Neutrophil (primary cell): Measurements from ENCODE around the gene POLDIP3.
"Not testable (repeated sequence)": the region's sequence is repeated elsewhere in the genome, so short reads cannot be mapped to it uniquely, and the experiment has no call there.

Experiments
- H3K27ac ChIP-seq: fragments of 200-600 bp; sonication (generic); 2 replicates; pipeline ENCODE4 v1.5.1; 2016; ENCODE audit warnings: mild to moderate bottlenecking, moderate library complexity
- H3K27me3 ChIP-seq: fragments of 200-600 bp; sonication (generic); 2 replicates; pipeline ENCODE4 v1.6.0; 2016; ENCODE audit warnings: mild to moderate bottlenecking
- H3K36me3 ChIP-seq: fragments of 200-600 bp; sonication (generic); 2 replicates; pipeline ENCODE4 v1.5.1; 2017
- H3K4me1 ChIP-seq, 2 experiments: fragments of 200-600 bp in 1 of 2; sonication (generic) in 1 of 2; 1 replicate in 1 of 2; 2 replicates in 1 of 2; pipeline versions ENCODE4 v1.5.1 to v1.6.1; 2013 to 2016; ENCODE audit warnings: low read depth in 1 of 2, low read length in 1 of 2, mild to moderate bottlenecking in 1 of 2, moderate library complexity in 1 of 2; ENCODE audit not compliant: control insufficient read depth in 1 of 2, insufficient read depth in 1 of 2
- H3K4me3 ChIP-seq, 2 experiments: fragments of 200-600 bp in 1 of 2; sonication (generic) in 1 of 2; 1 replicate in 1 of 2; 2 replicates in 1 of 2; pipeline ENCODE4 v1.5.1; 2013 to 2016; ENCODE audit warnings: low read depth in 1 of 2, low read length in 1 of 2, mild to moderate bottlenecking in 1 of 2, moderate library complexity in 1 of 2
- H3K9me3 ChIP-seq: fragments of 200-600 bp; sonication (generic); 2 replicates; pipeline ENCODE4 v1.5.1; 2016
- TF ChIP-seq, protein P1 (sequence below): fragments of 200-600 bp; sonication (generic); IDR thresholded peaks from 2 replicates; pipeline ENCODE4 v1.5.1; 2016; ENCODE audit warnings: antibody characterized with exemption

The POLDIP3 gene

DNA sequence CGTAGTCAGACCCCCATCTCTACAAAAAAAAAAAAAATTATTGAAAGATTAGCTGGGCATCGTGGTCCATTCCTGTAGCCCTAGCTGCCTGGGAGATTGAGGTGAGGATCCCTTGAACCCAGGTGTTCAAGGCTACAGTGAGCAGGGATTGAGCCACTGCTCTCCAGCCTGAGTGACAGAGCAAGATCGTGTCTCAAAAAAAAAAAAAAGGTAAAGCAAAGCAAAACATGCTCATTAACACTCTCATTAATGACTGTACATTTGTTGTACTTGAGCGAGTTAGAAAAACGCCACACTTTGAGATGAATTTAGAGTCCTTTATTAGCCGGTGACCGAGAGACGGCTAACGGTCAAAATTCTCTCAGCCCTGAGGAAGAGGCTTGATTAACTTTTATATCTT lies 67.1 kb downstream of the POLDIP3 start:
- Histone ChIP-seq H3K36me3 (no peaks in the 10 kb centered on the region), H3K27me3 (peaks cover 28% of the 10 kb centered on the region)
- TF ChIP-seq, protein P1, sequence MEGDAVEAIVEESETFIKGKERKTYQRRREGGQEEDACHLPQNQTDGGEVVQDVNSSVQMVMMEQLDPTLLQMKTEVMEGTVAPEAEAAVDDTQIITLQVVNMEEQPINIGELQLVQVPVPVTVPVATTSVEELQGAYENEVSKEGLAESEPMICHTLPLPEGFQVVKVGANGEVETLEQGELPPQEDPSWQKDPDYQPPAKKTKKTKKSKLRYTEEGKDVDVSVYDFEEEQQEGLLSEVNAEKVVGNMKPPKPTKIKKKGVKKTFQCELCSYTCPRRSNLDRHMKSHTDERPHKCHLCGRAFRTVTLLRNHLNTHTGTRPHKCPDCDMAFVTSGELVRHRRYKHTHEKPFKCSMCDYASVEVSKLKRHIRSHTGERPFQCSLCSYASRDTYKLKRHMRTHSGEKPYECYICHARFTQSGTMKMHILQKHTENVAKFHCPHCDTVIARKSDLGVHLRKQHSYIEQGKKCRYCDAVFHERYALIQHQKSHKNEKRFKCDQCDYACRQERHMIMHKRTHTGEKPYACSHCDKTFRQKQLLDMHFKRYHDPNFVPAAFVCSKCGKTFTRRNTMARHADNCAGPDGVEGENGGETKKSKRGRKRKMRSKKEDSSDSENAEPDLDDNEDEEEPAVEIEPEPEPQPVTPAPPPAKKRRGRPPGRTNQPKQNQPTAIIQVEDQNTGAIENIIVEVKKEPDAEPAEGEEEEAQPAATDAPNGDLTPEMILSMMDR, result no peak

GRCh38 chr22:42544686-42545085 lies 70.0 kb downstream of the POLDIP3 start:
- no peak overlapping the region for H3K4me3 ChIP-seq
- H3K36me3 ChIP-seq, result no peaks in the 10 kb centered on the region
- H3K9me3 ChIP-seq, result no peaks in the 10 kb centered on the region
- TF ChIP-seq, protein P1, result no peak
- no peak overlapping the region for H3K27ac ChIP-seq
- peaks cover 18% of the 10 kb centered on the region for H3K27me3 ChIP-seq
- no peaks in the 10 kb centered on the region for H3K4me1 ChIP-seq

More for the DNA sequence above, 67.1 kb downstream of the POLDIP3 start:
- no peak overlapping the region for H3K4me3 ChIP-seq
- H3K4me1 ChIP-seq, result no peaks in the 10 kb centered on the region
- H3K27ac ChIP-seq, result no peak overlapping the region
- no peaks in the 10 kb centered on the region for H3K9me3 ChIP-seq

- H3K4me3 ChIP-seq, H3K9me3 ChIP-seq, H3K4me1 ChIP-seq, H3K27me3 ChIP-seq, H3K27ac ChIP-seq, H3K36me3 ChIP-seq: not testable (repeated sequence)
Measured at GRCh38 chr22:42539236-42539771, 75.4 kb downstream of the POLDIP3 start.

- H3K4me1 ChIP-seq, H3K36me3 ChIP-seq, H3K27me3 ChIP-seq, H3K9me3 ChIP-seq, H3K27ac ChIP-seq, H3K4me3 ChIP-seq: not testable (repeated sequence)
Measured at GRCh38 chr22:42537199-42537831, 77.4 kb downstream of the POLDIP3 start.

DNA sequence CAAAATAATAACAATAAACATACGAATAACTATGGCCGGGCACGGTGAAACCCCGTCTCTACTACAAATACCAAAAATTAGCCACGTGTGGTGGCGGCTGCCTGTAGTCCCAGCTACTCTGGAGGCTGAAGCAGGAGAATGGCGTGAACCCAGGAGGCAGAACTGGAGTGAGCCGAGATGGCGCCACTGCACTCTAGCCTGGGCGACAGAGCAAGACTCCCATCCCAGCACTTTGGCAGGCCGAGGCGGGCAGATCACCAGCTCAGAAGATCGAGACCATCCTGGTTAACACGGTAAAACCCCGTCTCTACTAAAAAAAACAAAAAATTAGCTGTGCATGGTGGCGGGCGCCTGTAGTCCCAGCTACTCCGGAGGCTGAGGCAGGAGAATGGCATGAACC lies 78.0 kb downstream of the POLDIP3 start:
- not testable (repeated sequence) for H3K4me3 ChIP-seq, H3K9me3 ChIP-seq, H3K27me3 ChIP-seq, H3K4me1 ChIP-seq, H3K36me3 ChIP-seq, H3K27ac ChIP-seq

GRCh38 chr22:42536166-42536565 lies 78.5 kb downstream of the POLDIP3 start:
- TF ChIP-seq, protein P1, result no peak
- Histone ChIP-seq H3K9me3 (no peaks in the 10 kb centered on the region), H3K27me3 (no peaks in the 10 kb centered on the region), H3K36me3 (no peaks in the 10 kb centered on the region), H3K27ac (no peak overlapping the region), H3K4me1 (no peaks in the 10 kb centered on the region), H3K4me3 (no peak overlapping the region)

GRCh38 chr22:42535082-42535731 lies 79.5 kb downstream of the POLDIP3 start:
- H3K27ac ChIP-seq, H3K9me3 ChIP-seq, H3K4me3 ChIP-seq, H3K36me3 ChIP-seq, H3K4me1 ChIP-seq, H3K27me3 ChIP-seq: not testable (repeated sequence)
